ENCODE data around the gene LPP. TPM values are rescaled to one million over a fixed set of nuclear protein-coding genes. Genes with fewer than 3 reads are reported as not detected.

LPP gene
- total and polyA plus RNA-seq, 2 donors (not counting 1 experiment from before 2014, with no cell fraction given), result 7.6 to 81.7 TPM

DNA sequence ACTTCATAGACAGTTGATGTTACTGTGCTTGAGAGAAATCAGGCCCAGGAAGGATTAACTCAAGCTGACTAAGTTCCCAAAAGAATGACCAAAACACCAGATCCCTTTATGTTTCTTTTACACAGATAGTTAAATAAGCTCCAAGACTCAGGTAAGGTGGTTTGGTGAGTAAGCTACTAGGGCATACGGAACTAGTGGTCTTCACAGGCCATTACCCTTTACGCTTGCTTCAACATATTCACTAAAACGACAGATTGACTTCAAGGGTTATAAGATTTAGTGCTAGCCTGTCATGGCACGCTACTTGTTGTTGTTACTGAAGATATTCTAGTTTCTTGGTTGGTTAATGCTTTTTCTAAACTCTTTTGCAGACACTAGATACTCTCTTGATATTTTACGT is 369.3 kb downstream of the LPP start:
- H3K36me3 ChIP-seq (replicated peaks in 1 of 2; ENCODE audit: control extremely low read depth in 1 of 2, control insufficient read depth in 1 of 2, extremely low read depth in 1 of 2, insufficient read depth in 2 of 2, low read length in 1 of 2), result peaks cover 1 to 3% of the 10 kb centered on the region in 2 experiments
- no peak overlapping the region for H3K4me3 ChIP-seq (ENCODE audit: control extremely low read depth in 1 of 5, extremely low read depth in 1 of 5, insufficient read depth in 1 of 5, low read depth in 2 of 5, low read length in 4 of 5)
- no peaks in the 10 kb centered on the region for H3K27me3 ChIP-seq (replicated peaks in 1 of 4; ENCODE audit: control extremely low read depth in 1 of 4, control insufficient read depth in 3 of 4, insufficient read depth in 4 of 4, low read length in 3 of 4)
- H3K27ac ChIP-seq (ENCODE audit: low read length in 2 of 2), result no peak overlapping the region
- CTCF ChIA-PET, result no interaction called here
- POLR2A ChIA-PET, result no interaction called here
- H3K27me3 Mint-ChIP-seq, result no peaks in the 10 kb centered on the region
- H2AFZ ChIP-seq (ENCODE audit: insufficient read depth, low read depth, low read length, poor library complexity, severe bottlenecking), result no peak overlapping the region
- peaks cover 5 to 6% of the 10 kb centered on the region in 2 donors for H3K4me1 ChIP-seq (ENCODE audit: control insufficient read depth in 2 of 2, insufficient read depth in 2 of 2, low read length in 2 of 2)
- H3K4me1 Mint-ChIP-seq, result peaks cover 21% of the 10 kb centered on the region
- no peaks in the 10 kb centered on the region for H3K9me3 ChIP-seq (ENCODE audit: control extremely low read depth in 1 of 3, control insufficient read depth in 2 of 3, insufficient read depth in 1 of 3, low read length in 2 of 3)
- no peaks in the 10 kb centered on the region for H3K9me3 Mint-ChIP-seq (ENCODE audit: insufficient read depth)
- ATAC-seq (ENCODE audit: low read depth) (no peak), DNase-seq (no peak)
- intact Hi-C loops (cut with micrococcal nuclease), result no loop called here
- no peak overlapping the region for H3K9ac ChIP-seq (ENCODE audit: low read length)
- no peaks in the 10 kb centered on the region for H4K20me1 ChIP-seq (ENCODE audit: control insufficient read depth, insufficient read depth, low read length, poor library complexity, severe bottlenecking)
- no peak overlapping the region for H3K4me3 Mint-ChIP-seq
- TF ChIP-seq EZH2 (IDR thresholded peaks at IDR 0.05; ENCODE audit: borderline replicate concordance, insufficient read depth, low read depth, low read length, poor library complexity, severe bottlenecking), result no peak
- TF ChIP-seq, protein P1, sequence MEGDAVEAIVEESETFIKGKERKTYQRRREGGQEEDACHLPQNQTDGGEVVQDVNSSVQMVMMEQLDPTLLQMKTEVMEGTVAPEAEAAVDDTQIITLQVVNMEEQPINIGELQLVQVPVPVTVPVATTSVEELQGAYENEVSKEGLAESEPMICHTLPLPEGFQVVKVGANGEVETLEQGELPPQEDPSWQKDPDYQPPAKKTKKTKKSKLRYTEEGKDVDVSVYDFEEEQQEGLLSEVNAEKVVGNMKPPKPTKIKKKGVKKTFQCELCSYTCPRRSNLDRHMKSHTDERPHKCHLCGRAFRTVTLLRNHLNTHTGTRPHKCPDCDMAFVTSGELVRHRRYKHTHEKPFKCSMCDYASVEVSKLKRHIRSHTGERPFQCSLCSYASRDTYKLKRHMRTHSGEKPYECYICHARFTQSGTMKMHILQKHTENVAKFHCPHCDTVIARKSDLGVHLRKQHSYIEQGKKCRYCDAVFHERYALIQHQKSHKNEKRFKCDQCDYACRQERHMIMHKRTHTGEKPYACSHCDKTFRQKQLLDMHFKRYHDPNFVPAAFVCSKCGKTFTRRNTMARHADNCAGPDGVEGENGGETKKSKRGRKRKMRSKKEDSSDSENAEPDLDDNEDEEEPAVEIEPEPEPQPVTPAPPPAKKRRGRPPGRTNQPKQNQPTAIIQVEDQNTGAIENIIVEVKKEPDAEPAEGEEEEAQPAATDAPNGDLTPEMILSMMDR (IDR thresholded peaks at IDR 0.05), result no peak
- WGBS (ENCODE audit: insufficient coverage), result no CpG with 5 or more reads among the region's 5 CpGs
- no peak overlapping the region for H3K4me2 ChIP-seq (replicated peaks; ENCODE audit: low read depth, low read length, poor library complexity, severe bottlenecking)
- no peak overlapping the region for H3K27ac Mint-ChIP-seq
- H3K79me2 ChIP-seq (ENCODE audit: control insufficient read depth, insufficient read depth, low read length), result no peaks in the 10 kb centered on the region

DNA sequence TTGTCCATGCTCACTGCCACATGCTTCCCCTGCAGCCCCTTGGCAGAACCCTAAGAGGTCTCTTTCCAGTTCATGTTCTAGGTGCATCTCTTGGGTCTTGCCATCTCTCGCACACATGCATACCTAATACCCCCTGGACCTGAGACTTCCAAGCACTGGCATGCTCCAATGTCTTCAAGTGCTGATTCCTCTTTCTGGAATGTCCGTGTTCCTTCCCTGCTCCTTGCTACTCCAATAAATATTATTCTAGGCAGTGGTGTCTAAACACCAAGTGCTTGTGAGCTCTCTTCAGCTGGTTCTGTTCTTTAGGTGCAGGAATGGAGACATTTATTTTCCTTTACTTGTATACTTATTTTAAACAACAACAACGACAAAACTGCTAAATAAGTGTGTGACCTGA is 370.1 kb downstream of the LPP start:
- CTCF ChIA-PET, result no interaction called here
- Mint-ChIP-seq H3K27me3 (no peaks in the 10 kb centered on the region), H3K27ac (no peak overlapping the region), H3K4me1 (peaks cover 21% of the 10 kb centered on the region), H3K9me3 (ENCODE audit: insufficient read depth) (no peaks in the 10 kb centered on the region), H3K4me3 (no peak overlapping the region)
- Histone ChIP-seq H3K36me3 (replicated peaks in 1 of 2; ENCODE audit: control extremely low read depth in 1 of 2, control insufficient read depth in 1 of 2, extremely low read depth in 1 of 2, insufficient read depth in 2 of 2, low read length in 1 of 2) (peaks cover 1 to 3% of the 10 kb centered on the region in 2 experiments), H3K4me1 (ENCODE audit: control insufficient read depth in 2 of 2, insufficient read depth in 2 of 2, low read length in 2 of 2) (peaks cover 5 to 6% of the 10 kb centered on the region in 2 donors), H4K20me1 (ENCODE audit: control insufficient read depth, insufficient read depth, low read length, poor library complexity, severe bottlenecking) (no peaks in the 10 kb centered on the region), H3K9ac (ENCODE audit: low read length) (no peak overlapping the region), H3K27ac (ENCODE audit: low read length in 2 of 2) (no peak overlapping the region), H3K4me2 (replicated peaks; ENCODE audit: low read depth, low read length, poor library complexity, severe bottlenecking) (no peak overlapping the region), H3K4me3 (ENCODE audit: control extremely low read depth in 1 of 5, extremely low read depth in 1 of 5, insufficient read depth in 1 of 5, low read depth in 2 of 5, low read length in 4 of 5) (no peak overlapping the region), H3K27me3 (replicated peaks in 1 of 4; ENCODE audit: control extremely low read depth in 1 of 4, control insufficient read depth in 3 of 4, insufficient read depth in 4 of 4, low read length in 3 of 4) (no peaks in the 10 kb centered on the region), H3K79me2 (ENCODE audit: control insufficient read depth, insufficient read depth, low read length) (no peaks in the 10 kb centered on the region), H3K9me3 (ENCODE audit: control extremely low read depth in 1 of 3, control insufficient read depth in 2 of 3, insufficient read depth in 1 of 3, low read length in 2 of 3) (no peaks in the 10 kb centered on the region), H2AFZ (ENCODE audit: insufficient read depth, low read depth, low read length, poor library complexity, severe bottlenecking) (no peak overlapping the region)
- intact Hi-C loops (cut with micrococcal nuclease), result no loop called here
- ATAC-seq (ENCODE audit: low read depth), result no peak
- no peak for TF ChIP-seq EZH2 (IDR thresholded peaks at IDR 0.05; ENCODE audit: borderline replicate concordance, insufficient read depth, low read depth, low read length, poor library complexity, severe bottlenecking)
- TF ChIP-seq, protein P1 (IDR thresholded peaks at IDR 0.05), result no peak
- 63% methylated on average over 1 of the region's 3 CpGs for WGBS (ENCODE audit: insufficient coverage)
- DNase-seq, result no peak
- POLR2A ChIA-PET, result interaction anchor here (0.6 kb wide), 1 partner anchor 51 kb away, joined by 4 read pairs; no protein-coding TSS in a partner anchor
